Heart right ventricle (tissue), 16 donors: ENCODE measurements around the gene MUSTN1. TPM values are rescaled to one million over a fixed set of nuclear protein-coding genes. Genes with fewer than 3 reads are reported as not detected.

Experiments used
- ATAC-seq, 8 donors: fragments of 200-7000 bp; cut with Tn5 transposase; one replicate each; pipeline ENCODE4 v1.9.1; 2020; ENCODE audit warnings: mild to moderate bottlenecking in 8 of 8, moderate library complexity in 8 of 8, moderate number of reproducible peaks in 1 of 8
- DNase-seq, 2 donors: peaks; one replicate each; pipeline ENCODE4 v3.0.0-alpha.2; 2020
- H3K27ac ChIP-seq, 10 donors: fragments of 200-600 bp; sonication (generic) in 2 of 10; one replicate each; pipeline versions ENCODE4 v1.5.0 to v1.8.0; 2020 to 2022; ENCODE audit warnings: mild to moderate bottlenecking in 3 of 10
- H3K27me3 ChIP-seq, 7 donors: fragments of 200-600 bp; one replicate each; pipeline ENCODE4 v1.8.0; 2021 to 2022; ENCODE audit warnings: mild to moderate bottlenecking in 2 of 7
- H3K36me3 ChIP-seq, 9 donors: fragments of 200-600 bp; sonication (generic) in 1 of 9; one replicate each; pipeline versions ENCODE4 v1.5.0 to v1.8.0; 2020 to 2022; ENCODE audit warnings: mild to moderate bottlenecking in 2 of 9
- H3K4me1 ChIP-seq, 9 donors: fragments of 200-600 bp; sonication (generic) in 1 of 9; one replicate each; pipeline versions ENCODE4 v1.5.0 to v1.8.0; 2020 to 2022; ENCODE audit warnings: mild to moderate bottlenecking in 4 of 9
- H3K4me3 ChIP-seq, 10 donors: fragments of 200-600 bp; sonication (generic) in 2 of 10; one replicate each; pipeline versions ENCODE4 v1.5.0 to v1.8.0; 2020 to 2022; ENCODE audit warnings: mild to moderate bottlenecking in 7 of 10, moderate library complexity in 2 of 10
- H3K9me3 ChIP-seq, 11 donors: fragments of 200-600 bp in 10 of 11; sonication (generic) in 2 of 11; one replicate each; pipeline versions ENCODE4 v1.5.0 to v1.8.0; 2013 to 2022; ENCODE audit warnings: mild to moderate bottlenecking in 2 of 11, control low read depth in 1 of 11, moderate library complexity in 1 of 11
- WGBS, 2 donors: extraction: QIAGEN DNeasy Blood & Tissue Kit; methylation state at CpG; one replicate each; pipeline ENCODE4 v1.1.7; 2013; ENCODE audit warnings: inconsistent platforms in 1 of 2; 5-methylcytosine and 5-hydroxymethylcytosine counted together
- intact Hi-C, 10 donors: fragments of 100-400 bp; cut with DNase I; formaldehyde crosslinking; loops; one replicate each; pipeline versions ENCODE4 v1.11.1 to v1.14.2; 2022
- polyA plus RNA-seq, 2 donors: library from polyadenylated mRNA; stranded (reverse); fragments of 200-250 nt; gene quantifications; one replicate each; pipeline ENCODE4 v1.2.3, GENCODE V29; 2013
- total RNA-seq, 10 donors: library from RNA; stranded (reverse); fragmentation: NEBNext Ultra II Directional in 3 of 10; extraction: Animal tissue kit (Norgen Biotek cat#: 25700) in 3 of 10; gene quantifications; one replicate each; pipeline versions ENCODE4 v1.2.1 to v1.2.4, GENCODE V29; 2021 to 2023
- TF ChIP-seq, protein P1 (sequence below), 9 donors: fragments of 200-600 bp; sonication (generic) in 2 of 9; IDR thresholded peaks; one replicate each; pipeline versions ENCODE4 v1.5.0 to v1.8.0; 2021 to 2022; ENCODE audit warnings: antibody characterized with exemption in 9 of 9, mild to moderate bottlenecking in 5 of 9, moderate library complexity in 1 of 9
- donor health status: Arrhythmogenic right ventricular cardiomyopathy.
- donor health status: ischemic (EF 13 %, LVEDD 7.1; RV severe dilation, severe dysfunction).
- donor health status: healthy with polysubstance abuse.
- donor health status: DM: no; HTN: yes; CAD: no.
- donor health status: DM: no; HTN: no; CAD: no.
- donor health status: ischemic (EF 25% LVEDD 6.9; RV normal size, moderate dysfunction).
- donor health status: ischemic (EF 25% LVEDD 5.7; RV mildly dilated, moderate dysfunction).
- donor health status: healthy.
- donor health status: DM: yes; HTN: yes; CAD: no.
- donor health status: Ischemic cardiomyopathy.
- donor health status: ischemic (EF 35%, LVEDD 5.7; RV mildly dilated, moderate dysfunction).
- donor health status: nonischemic (EF 11% LVEDD 7.7; RV severe dilation, severe dysfunction).
- donor health status: DM: yes; HTN: yes; CAD: no.
- donor health status: PGD.
- donor health status: ischemic (EF 29% LVEDD 5.4; RV normal size, mild dysfunction).
- donor health status: nonischemic (EF 23%, LVEDD 6.1; RV moderate dilation, normal function).

Gene MUSTN1
- total and polyA plus RNA-seq, 12 donors, result 13.0 to 182 (median 40.4) TPM

DNA sequence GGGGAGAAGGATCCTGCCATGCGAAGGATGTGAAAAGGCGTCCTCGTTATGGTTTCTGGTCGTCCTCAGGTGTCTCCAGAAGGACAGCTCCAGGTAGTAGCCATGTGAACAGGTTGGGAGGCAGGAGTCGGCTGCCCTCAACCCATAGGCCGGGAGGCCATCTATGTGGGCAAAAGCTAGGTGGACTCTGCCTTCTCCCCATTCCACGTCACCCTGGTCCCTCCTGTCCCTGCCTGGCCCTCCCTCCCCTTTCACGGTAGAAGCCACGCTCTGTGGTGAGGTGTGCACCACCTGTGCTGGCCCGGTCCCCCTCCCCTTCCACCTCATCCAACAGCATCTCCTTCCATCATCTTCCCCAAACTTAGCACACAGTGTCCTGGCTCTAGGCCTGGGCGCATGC is 23.9 kb downstream of the MUSTN1 start:
- Histone ChIP-seq H3K4me1 (no peaks in the 10 kb centered on the region), H3K27ac (no peak overlapping the region), H3K4me3 (no peak overlapping the region), H3K9me3 (no peaks in the 10 kb centered on the region), H3K27me3 (no peaks in the 10 kb centered on the region), H3K36me3 (no peaks in the 10 kb centered on the region)
- 91 to 93% methylated on average over 11 of the region's 11 CpGs for WGBS, 2 donors
- intact Hi-C loops, result no loop called here
- ATAC-seq (no peak), DNase-seq (no peak)
- TF ChIP-seq, protein P1, sequence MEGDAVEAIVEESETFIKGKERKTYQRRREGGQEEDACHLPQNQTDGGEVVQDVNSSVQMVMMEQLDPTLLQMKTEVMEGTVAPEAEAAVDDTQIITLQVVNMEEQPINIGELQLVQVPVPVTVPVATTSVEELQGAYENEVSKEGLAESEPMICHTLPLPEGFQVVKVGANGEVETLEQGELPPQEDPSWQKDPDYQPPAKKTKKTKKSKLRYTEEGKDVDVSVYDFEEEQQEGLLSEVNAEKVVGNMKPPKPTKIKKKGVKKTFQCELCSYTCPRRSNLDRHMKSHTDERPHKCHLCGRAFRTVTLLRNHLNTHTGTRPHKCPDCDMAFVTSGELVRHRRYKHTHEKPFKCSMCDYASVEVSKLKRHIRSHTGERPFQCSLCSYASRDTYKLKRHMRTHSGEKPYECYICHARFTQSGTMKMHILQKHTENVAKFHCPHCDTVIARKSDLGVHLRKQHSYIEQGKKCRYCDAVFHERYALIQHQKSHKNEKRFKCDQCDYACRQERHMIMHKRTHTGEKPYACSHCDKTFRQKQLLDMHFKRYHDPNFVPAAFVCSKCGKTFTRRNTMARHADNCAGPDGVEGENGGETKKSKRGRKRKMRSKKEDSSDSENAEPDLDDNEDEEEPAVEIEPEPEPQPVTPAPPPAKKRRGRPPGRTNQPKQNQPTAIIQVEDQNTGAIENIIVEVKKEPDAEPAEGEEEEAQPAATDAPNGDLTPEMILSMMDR (IDR thresholded peaks at IDR 0.05), result no peak

DNA sequence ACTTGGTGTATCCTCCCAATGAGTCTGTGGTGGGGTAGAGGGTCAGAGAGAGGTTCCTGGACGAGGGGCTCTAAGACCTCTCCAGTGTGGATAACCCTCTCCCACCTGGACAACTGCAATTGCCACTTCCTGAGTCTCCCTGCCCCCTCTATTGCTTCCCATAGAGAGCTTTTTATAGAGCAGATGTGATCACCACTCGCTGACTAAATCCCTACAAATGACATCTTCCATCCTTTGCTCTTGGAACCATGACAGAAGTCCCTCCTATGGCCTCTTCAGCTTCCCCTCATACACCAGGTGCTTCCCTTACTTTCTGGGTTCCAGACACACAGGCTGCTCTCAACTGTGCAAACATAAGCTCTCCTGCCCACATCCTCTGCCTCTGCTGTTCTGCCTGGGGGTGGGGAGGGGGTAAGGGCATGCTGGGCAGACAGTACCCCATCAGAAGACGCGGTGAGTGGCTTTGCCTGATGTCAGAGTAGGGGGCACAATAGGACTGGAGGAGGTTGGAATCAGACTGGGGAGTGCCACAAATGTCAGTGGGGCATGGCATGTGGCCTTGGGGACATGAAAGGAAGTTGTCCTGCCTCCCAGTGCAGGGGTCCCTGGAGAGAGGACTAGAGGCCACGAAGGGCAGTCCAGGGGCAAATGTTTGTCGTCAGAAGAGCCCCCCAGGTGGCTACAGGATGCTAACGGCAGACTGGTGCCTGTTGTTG is 25.0 kb downstream of the MUSTN1 start:
- DNase-seq (no peak), ATAC-seq (no peak)
- TF ChIP-seq, protein P1 (IDR thresholded peaks at IDR 0.05), result no peak
- no peaks in the 10 kb centered on the region for H3K9me3 ChIP-seq
- no peak overlapping the region for H3K27ac ChIP-seq
- no peaks in the 10 kb centered on the region for H3K4me1 ChIP-seq
- intact Hi-C loops, result no loop called here
- WGBS, 2 donors, result 45 to 61% methylated on average over 7 of the region's 7 CpGs
- no peaks in the 10 kb centered on the region for H3K36me3 ChIP-seq
- H3K4me3 ChIP-seq, result no peak overlapping the region
- H3K27me3 ChIP-seq, result no peaks in the 10 kb centered on the region

DNA sequence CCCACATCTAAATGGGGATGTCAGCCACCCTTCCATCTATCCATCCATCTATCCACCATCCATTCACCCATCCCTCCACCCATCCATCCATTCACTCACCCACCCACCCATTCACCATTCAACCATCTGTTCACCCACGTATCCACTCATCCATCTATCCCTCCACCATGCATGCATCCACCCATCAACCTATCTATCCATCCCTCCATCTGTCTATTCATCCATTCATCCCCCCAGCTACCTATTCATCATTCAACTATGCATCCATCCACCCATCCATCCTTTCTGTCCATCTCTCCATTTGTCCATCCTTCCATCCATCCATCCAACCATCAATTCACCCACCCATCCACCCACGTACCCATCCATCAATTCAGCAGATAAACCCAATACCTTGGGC is 25.7 kb downstream of the MUSTN1 start:
- DNase-seq (no peak), ATAC-seq (no peak)
- H3K27ac ChIP-seq, result no peak overlapping the region
- no peaks in the 10 kb centered on the region for H3K36me3 ChIP-seq
- no peaks in the 10 kb centered on the region for H3K4me1 ChIP-seq
- intact Hi-C loops, result no loop called here
- no peaks in the 10 kb centered on the region for H3K27me3 ChIP-seq
- H3K4me3 ChIP-seq, result no peak overlapping the region
- H3K9me3 ChIP-seq, result no peaks in the 10 kb centered on the region
- TF ChIP-seq, protein P1 (IDR thresholded peaks at IDR 0.05), result no peak
- 79 to 84% methylated on average over 2 of the region's 2 CpGs for WGBS, 2 donors

DNA sequence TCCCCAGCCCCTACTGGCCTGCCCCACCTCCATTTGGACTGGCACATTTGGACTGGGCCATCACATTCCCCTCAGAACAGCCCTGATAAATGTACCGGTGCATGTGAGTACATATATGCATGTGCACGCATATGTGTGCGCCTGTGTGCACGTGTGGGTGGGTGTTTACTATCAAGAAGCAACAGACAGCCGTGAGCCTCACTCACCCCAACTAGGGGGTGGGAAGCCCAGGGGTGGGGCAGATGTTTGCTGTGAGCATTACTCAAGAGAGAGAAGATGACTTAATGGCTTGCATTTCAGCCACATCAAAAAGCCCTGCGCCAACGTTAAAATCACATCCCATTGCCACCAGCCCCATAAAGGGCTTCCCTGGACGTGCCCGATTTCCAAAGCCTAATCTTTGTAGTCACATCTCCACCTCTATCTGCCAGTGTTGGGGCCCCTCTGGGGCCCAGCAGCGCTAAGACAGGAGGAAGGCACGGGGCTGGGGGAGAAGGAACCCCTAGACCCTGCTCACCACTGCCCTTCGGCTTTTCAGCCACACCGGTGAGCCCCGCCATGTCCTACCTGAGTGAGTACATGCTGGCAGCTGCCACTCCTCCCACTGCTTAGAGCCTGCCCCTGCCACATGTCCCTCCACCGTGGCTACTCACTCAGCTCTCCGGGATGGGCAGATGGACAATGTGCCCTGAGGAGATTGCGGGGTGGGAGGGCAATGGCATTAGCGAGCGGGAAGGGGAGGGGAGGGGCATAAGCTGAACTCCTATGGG is 29.4 kb downstream of the MUSTN1 start:
- ATAC-seq (no peak), DNase-seq (no peak)
- 78 to 79% methylated on average over 19 of the region's 19 CpGs for WGBS, 2 donors
- Histone ChIP-seq H3K27me3 (no peaks in the 10 kb centered on the region), H3K9me3 (no peaks in the 10 kb centered on the region), H3K36me3 (no peaks in the 10 kb centered on the region), H3K4me3 (no peak overlapping the region), H3K4me1 (no peaks in the 10 kb centered on the region), H3K27ac (no peak overlapping the region)
- intact Hi-C loops, result no loop called here
- TF ChIP-seq, protein P1 (IDR thresholded peaks at IDR 0.05), result no peak
